T-helper 2 cell (primary cell): Measurements from ENCODE around the gene GGACT.
"Not testable (repeated sequence)": the region's sequence is repeated elsewhere in the genome, so short reads cannot be mapped to it uniquely, and the experiment has no call there.

Experiments used
- DNase-seq, 5 experiments: peaks; one replicate each; pipeline versions ENCODE4 v3.0.0 to v3.0.0-alpha.2; 2012 to 2022
- total RNA-seq, 2 donors: gene quantifications; one replicate each; lab custom pipeline; 2026; lab: John Stamatoyannopoulos, UW

The GGACT gene
- total RNA-seq = 0.62 to 4.1 reads per million in 2 donors

DNA sequence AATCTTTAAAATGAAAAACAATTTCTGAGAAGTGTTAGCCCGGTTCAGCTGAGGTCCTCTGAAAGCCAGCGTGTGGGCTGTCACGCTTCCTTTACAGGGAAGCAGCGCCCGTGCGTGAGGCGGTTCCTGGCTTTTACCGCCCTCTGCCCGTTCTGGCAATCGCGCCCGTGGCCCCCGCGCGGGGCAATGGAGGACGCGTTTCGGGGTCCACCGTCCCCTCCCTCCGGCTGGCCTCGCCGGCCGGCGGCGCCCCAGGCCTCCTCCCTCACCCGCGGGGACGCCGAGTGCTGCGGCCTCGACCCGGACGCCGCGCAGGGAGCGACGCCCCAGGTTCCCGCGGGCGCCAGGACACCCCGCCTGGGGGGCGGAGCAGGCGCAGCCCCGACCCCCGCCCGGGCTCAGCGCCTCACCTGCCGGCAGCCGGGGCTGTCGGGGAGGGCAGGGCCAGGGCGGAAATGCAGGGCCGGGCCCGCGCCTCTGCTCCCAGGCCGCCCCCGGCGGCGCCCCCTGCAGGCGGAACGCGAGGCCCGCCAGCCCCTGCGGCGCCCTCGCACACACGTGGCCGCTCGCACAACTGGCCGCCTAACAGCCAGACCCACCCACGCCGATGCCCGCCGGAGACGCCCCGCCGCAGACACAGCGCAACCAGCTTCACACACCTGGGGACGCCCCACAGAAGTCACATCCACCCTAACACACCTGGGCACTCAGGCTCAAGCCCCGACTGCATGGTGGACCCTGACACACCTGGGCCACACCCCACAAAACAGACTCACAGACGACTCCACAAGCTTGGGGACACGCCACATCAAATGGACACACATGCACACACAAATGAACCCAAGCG, at the start of gene GGACT:
Gene GGACT, minus strand, starts transcription at position 459 of the 847 bp plus-strand sequence. CDS start 56,198 bp downstream, outside the sequence.
- peak; percentile 70 to 89 (median 74) for DNase-seq

- no peak for DNase-seq
These were observed 49.2 kb upstream of the GGACT start for GRCh38 chr13:100637796-100638195.

GRCh38 chr13:100637380-100637779, 48.8 kb upstream of the GGACT start:
- DNase-seq = no peak

GRCh38 chr13:100636441-100636840, 47.9 kb upstream of the GGACT start:
- no peak for DNase-seq

DNA sequence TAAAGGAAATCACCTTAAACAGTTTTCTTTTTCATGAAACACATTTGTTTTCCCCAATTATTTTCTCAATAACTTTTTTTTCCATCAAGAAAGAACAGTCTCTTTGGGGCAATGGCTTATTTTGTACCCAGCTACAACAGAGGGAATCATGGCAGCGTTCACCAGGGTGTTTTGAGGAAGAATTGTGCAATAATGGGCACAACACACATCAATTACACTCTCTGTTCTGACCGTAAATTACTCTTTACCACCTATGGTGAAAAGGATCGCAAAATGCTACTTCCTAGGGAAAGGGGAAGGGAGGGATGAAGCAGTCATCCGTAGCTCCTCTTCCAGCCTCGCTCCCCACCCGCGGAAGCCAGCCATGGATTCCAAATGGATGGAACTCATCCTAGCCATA, 47.4 kb upstream of the GGACT start:
- DNase-seq = no peak

- DNase-seq = no peak
These were observed 46.1 kb upstream of the GGACT start for GRCh38 chr13:100634696-100635095.

DNA sequence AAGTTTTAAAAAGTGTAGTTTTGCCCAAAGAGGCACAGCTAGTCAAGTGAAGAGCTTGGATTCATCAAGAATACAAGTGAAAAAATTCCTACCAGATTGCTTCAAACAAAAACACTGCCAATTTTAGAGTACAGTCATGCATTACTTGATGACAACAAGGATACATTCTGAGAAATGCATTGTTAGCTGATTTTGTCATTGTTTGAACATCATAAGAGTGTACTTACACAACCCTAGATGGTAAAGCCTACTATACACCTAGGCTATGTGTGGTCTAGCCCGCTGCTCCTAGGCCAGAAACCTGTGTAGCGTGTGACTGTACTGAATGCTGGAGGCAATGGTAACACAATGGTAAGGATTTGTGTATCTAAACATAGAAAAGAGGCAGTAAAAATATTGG, 44.9 kb upstream of the GGACT start:
- DNase-seq = no peak

GRCh38 chr13:100630555-100630954, 42.0 kb upstream of the GGACT start:
- DNase-seq = no peak

- no peak for DNase-seq
These were observed 38.5 kb upstream of the GGACT start for GRCh38 chr13:100627120-100627519.

GRCh38 chr13:100625447-100625846, 36.9 kb upstream of the GGACT start:
- no peak for DNase-seq

DNA sequence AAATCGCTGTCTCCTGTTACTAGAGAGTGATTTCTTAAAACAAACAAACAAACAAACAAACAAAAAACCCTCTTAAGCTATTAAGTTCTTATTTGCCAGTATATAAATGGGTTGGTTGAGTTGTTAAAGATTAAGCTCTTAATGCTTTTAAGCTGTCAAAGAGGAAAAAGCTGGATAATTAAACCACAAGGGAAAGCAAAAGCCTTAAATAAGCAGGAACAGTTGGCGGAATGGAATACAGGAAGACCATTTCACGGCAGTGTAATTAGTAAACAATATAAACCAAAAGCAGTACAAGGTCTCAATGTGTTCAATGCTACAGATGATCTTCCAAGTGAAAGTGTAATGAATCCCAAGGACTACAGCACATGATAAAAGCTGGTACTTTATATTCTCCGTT, 32.2 kb upstream of the GGACT start:
- DNase-seq = no peak

DNA sequence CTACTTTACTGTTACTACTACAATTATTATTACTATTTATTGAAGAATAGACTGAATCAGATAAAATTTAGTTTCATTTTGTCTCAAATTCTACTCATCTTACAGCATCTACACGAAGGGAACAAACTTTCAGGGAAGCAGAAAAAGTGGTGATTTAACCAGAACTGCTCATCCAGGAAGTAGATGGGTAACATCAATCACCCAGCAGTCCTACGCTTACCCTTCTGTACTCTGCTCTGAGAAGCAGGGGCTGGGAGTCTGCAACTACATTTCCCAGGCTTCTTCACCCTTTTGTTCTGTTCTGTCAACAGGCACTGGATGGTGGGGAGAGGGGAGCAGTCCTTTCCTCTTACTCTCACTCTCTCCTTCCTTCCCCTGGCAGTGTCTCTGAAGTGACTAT, 31.4 kb upstream of the GGACT start:
- DNase-seq = peak in 1 of 5 experiments; percentile 28

DNA sequence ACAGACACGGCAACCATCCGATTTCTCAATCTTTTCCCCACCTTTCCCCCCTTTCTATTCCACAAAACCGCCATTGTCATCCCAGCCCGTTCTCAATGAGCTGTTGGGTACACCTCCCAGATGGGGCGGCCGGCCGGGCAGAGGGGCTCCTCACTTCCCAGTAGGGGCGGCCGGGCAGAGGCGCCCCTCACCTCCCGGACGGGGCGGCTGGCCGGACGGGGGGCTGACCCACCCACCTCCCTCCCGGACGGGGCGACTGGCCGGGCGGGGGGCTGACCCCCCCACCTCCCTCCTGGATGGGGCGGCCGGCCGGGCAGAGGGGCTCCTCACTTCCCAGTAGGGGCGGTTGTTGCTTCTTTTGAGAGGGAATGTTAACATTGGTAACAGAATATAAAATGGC, 30.3 kb upstream of the GGACT start:
- not testable (repeated sequence) for DNase-seq

GRCh38 chr13:100613031-100613430, 24.4 kb upstream of the GGACT start:
- DNase-seq = no peak

DNA sequence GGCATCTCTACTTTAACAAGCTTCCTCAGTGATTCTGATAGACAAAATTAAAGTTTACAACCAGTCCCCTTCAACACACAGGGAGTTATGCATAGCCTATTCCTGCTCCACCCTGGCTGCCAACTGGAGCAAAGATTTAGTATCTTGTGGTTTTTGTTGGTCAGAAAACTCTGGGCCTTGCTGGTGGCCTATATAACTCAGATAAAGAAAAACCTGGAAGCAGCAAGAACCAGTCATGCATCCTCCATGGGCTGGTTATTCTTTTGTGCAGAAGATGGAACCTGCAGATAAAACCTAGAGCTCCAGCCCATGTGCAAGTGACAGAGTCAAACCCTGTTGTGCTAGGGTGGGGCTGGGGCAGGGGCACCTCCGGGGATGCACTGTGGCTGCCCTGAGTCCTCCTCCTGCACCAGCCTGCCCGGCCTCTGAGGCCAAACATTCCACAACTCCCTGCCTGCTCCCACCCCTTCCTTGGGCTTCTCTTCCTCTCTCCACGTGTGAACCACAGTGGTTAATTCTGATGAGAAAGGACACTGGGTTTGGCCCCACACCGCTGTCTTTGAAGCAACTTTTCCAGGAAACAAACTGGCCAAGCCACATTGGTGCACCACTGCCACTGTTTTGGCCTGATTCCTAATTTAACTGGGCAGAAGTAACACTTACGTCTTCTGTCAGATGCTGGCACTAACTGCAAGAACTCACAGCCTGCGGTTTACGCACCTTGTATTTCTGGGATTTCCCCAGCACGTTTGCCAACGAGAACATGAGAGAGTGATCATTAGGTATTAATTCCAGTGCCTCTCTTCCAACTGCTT, 23.3 kb upstream of the GGACT start:
- peak in 1 of 5 experiments; percentile 25 for DNase-seq

GRCh38 chr13:100610391-100611347, 22.1 kb upstream of the GGACT start:
- no peak for DNase-seq

DNA sequence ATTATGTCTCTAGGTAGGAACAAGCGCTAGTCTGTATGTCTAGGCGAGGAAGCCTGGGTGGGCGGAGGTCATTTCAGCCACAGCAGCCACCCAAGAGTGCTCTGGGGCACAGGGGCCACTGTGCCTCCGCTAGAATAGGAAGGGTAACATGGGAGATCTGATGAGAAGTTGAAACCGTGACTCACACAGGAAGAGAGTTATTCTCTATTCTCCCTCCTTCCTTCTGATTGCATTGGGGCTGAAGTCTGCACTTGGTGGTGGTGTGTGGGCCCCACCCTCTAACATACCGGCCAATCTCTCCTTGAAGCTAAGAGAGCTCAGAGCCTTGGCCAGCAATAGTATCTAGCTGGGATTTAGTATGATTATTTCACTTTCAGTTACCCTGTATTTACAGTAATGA, 20.3 kb upstream of the GGACT start:
- peak in 1 of 5 experiments; percentile 77 for DNase-seq

GRCh38 chr13:100608489-100608888, 19.9 kb upstream of the GGACT start:
- no peak for DNase-seq

- no peak for DNase-seq
These were observed 16.5 kb upstream of the GGACT start for GRCh38 chr13:100604918-100605710.

DNA sequence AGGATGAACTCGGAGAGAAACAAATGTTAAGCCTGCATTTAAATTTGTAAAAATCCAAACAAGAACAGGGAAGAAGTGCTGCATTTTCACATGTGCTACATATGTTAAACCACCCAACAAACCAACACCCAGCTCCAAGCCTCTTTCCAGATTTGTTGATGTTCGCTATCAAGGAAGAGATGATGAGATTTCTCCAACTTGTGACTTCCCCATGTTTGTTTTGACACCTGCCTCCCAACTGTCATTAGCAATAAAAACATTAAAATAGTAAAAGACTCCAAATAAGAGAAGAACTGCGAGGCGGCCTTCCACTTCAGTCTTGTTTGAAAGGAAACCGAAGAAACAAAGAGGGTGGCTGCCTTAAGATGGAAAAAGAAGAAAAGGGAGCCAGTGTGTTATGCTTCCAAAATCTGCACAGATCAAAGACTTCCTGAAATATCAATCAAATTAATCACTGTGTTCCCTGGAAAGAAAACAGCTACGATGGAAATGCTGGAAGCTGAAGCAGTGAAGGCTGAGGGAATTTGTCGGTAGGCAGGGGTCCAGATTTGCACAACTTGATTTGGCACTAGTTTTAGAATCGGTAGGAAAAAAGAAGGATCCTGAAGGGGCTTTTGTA, 14.0 kb upstream of the GGACT start:
- DNase-seq = no peak

- DNase-seq = no peak
These were observed 13.1 kb upstream of the GGACT start for GRCh38 chr13:100601716-100602115.
